Measurements from ENCODE around the gene EDDM13.

- no peak for TF ChIP-seq POLR2A (IDR thresholded peaks at IDR 0.05)
- no peak for TF ChIP-seq CTCF (IDR thresholded peaks at IDR 0.05 in 4 of 5, conservative IDR thresholded peaks at IDR 0.05 in 1 of 5)
These were observed 51.9 kb downstream of the EDDM13 start for GRCh38 chr19:56324436-56324835.
